OCI-LY1 (cell line): ENCODE measurements around the gene AGAP1.

Experiments
- H2AFZ ChIP-seq: fragments of 200-600 bp; sonication (generic), shearing (Covaris generic); 2 replicates; pipeline ENCODE4 v1.6.0; 2014; ENCODE audit warnings: antibody characterized with exemption, mild to moderate bottlenecking, low read length
- H3F3A ChIP-seq: fragments of 200-600 bp; sonication (generic), shearing (Covaris generic); 2 replicates; pipeline ENCODE4 v1.6.0; 2014; ENCODE audit warnings: mild to moderate bottlenecking, antibody characterized with exemption, low read length, moderate library complexity; ENCODE audit not compliant: insufficient read depth
- H3K27ac ChIP-seq: fragments of 200-600 bp; sonication (generic); 2 replicates; pipeline ENCODE4 v1.5.1; 2014; ENCODE audit warnings: low read length, mixed run types, mild to moderate bottlenecking, low read depth; ENCODE audit not compliant: poor library complexity, severe bottlenecking
- H3K27me3 ChIP-seq: fragments of 200-600 bp; sonication (generic); 2 replicates; pipeline ENCODE4 v1.6.0; 2014; ENCODE audit warnings: antibody characterized with exemption, mild to moderate bottlenecking, low read length, moderate library complexity; ENCODE audit not compliant: insufficient read depth
- H3K36me3 ChIP-seq: fragments of 200-600 bp; sonication (generic); 2 replicates; pipeline ENCODE4 v1.6.1; 2014; ENCODE audit warnings: mild to moderate bottlenecking, antibody characterized with exemption, low read length, moderate library complexity, mixed read lengths; ENCODE audit not compliant: insufficient read depth
- H3K4me1 ChIP-seq: fragments of 200-600 bp; sonication (generic); 2 replicates; pipeline ENCODE4 v1.5.1; 2014; ENCODE audit warnings: mild to moderate bottlenecking, low read length, moderate library complexity; ENCODE audit not compliant: insufficient read depth, severe bottlenecking
- H3K4me2 ChIP-seq: fragments of 200-600 bp; sonication (generic), shearing (Covaris generic); 2 replicates; pipeline ENCODE4 v1.6.1; 2014; ENCODE audit warnings: low read length
- H3K4me3 ChIP-seq: fragments of 200-600 bp; sonication (generic); 2 replicates; pipeline ENCODE4 v1.5.1; 2014; ENCODE audit warnings: low read length, low read depth, mild to moderate bottlenecking, mixed read lengths; ENCODE audit not compliant: poor library complexity, severe bottlenecking
- H3K79me2 ChIP-seq: fragments of 200-600 bp; shearing (Covaris generic); 2 replicates; pipeline ENCODE4 v1.6.1; 2016; ENCODE audit warnings: mixed run types, low read length, mixed read lengths; ENCODE audit not compliant: insufficient read depth
- H3K9ac ChIP-seq: fragments of 200-600 bp; sonication (generic), shearing (Covaris generic); 2 replicates; pipeline ENCODE4 v1.6.1; 2014; ENCODE audit warnings: mild to moderate bottlenecking, low read length, mixed read lengths
- H3K9me2 ChIP-seq: fragments of 200-600 bp; sonication (generic), shearing (Covaris generic); 2 replicates; pipeline ENCODE4 v1.6.1; 2014; ENCODE audit warnings: low read depth, mild to moderate bottlenecking, low read length, mixed read lengths
- H3K9me3 ChIP-seq: fragments of 200-600 bp; shearing (Covaris generic); 2 replicates; pipeline ENCODE4 v1.6.1; 2014; ENCODE audit warnings: low read length, mixed read lengths
- H4K20me1 ChIP-seq: fragments of 200-600 bp; sonication (generic), shearing (Covaris generic); 2 replicates; pipeline ENCODE4 v1.6.0; 2016; ENCODE audit warnings: mild to moderate bottlenecking, low read length; ENCODE audit not compliant: insufficient read depth
- EZH2 ChIP-seq: fragments of 200-600 bp; sonication (generic), shearing (Covaris generic); IDR thresholded peaks from 2 replicates; pipeline ENCODE4 v1.8.0; 2017; ENCODE audit warnings: borderline replicate concordance, mixed run types, mild to moderate bottlenecking, antibody characterized with exemption, low read length, moderate library complexity, mixed read lengths
- TF ChIP-seq, protein P1 (sequence below): fragments of 200-600 bp; sonication (generic), shearing (Covaris generic); IDR thresholded peaks from 2 replicates; pipeline ENCODE4 v1.5.1; 2017; ENCODE audit warnings: mild to moderate bottlenecking, antibody characterized with exemption, low read length, moderate library complexity, mixed read lengths

AGAP1 gene

DNA sequence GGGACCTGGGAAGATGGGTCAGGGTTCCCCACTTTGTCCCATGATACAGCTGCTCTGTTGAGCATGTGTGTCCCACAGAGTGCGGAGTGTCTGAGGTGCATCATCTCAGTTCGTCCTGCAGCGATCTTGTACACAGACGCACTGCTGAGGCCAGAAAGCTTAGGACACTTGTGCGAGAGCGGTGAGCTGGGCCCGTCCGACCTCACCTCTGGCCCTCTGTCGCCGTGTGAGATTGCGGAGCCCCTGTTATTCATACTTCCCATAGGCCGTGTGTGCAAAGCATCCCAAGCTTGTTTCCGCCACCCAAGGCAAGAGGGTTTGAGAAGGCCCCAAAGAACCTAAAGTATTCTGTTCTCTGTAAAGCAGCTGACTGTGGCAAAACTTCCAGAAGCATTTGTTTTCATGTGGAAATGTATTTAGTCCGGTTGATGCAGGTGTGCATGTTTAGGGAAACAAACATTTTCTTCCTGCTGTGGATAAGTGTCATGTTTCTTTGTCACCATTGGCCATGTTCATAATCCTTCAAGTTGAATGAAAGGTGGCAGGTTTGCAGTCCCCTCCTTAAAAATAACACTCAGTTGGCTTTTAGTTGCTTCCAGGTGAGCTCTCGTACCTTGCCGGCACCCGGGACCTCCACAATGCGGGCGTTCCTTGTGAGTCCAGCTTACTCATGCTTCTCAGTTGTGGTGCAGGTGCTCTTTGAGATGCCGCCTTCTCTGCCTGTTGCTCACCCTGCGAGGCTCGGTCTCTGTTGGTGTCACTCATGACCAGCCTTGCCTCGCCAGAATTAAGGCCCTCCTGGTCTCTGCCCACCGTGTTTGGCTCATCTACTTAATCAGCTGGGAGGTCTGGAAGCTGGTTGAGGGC lies 5.3 kb downstream of the AGAP1 start:
- H3K9ac ChIP-seq: no peak overlapping the region
- no peak overlapping the region for H2AFZ ChIP-seq
- H3K79me2 ChIP-seq: no peaks in the 10 kb centered on the region
- no peaks in the 10 kb centered on the region for H3K36me3 ChIP-seq
- no peaks in the 10 kb centered on the region for H3F3A ChIP-seq
- no peaks in the 10 kb centered on the region; the same call in 1 of the 2 replicates for H3K27me3 ChIP-seq
- no peaks in the 10 kb centered on the region for H3K4me1 ChIP-seq
- H3K9me2 ChIP-seq: no peaks in the 10 kb centered on the region
- H3K9me3 ChIP-seq: no peaks in the 10 kb centered on the region
- H3K27ac ChIP-seq: no peak overlapping the region
- no peak overlapping the region for H3K4me2 ChIP-seq
- TF ChIP-seq, protein P1, sequence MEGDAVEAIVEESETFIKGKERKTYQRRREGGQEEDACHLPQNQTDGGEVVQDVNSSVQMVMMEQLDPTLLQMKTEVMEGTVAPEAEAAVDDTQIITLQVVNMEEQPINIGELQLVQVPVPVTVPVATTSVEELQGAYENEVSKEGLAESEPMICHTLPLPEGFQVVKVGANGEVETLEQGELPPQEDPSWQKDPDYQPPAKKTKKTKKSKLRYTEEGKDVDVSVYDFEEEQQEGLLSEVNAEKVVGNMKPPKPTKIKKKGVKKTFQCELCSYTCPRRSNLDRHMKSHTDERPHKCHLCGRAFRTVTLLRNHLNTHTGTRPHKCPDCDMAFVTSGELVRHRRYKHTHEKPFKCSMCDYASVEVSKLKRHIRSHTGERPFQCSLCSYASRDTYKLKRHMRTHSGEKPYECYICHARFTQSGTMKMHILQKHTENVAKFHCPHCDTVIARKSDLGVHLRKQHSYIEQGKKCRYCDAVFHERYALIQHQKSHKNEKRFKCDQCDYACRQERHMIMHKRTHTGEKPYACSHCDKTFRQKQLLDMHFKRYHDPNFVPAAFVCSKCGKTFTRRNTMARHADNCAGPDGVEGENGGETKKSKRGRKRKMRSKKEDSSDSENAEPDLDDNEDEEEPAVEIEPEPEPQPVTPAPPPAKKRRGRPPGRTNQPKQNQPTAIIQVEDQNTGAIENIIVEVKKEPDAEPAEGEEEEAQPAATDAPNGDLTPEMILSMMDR: no peak
- no peak for TF ChIP-seq EZH2
- H4K20me1 ChIP-seq: no peaks in the 10 kb centered on the region
- no peak overlapping the region for H3K4me3 ChIP-seq

DNA sequence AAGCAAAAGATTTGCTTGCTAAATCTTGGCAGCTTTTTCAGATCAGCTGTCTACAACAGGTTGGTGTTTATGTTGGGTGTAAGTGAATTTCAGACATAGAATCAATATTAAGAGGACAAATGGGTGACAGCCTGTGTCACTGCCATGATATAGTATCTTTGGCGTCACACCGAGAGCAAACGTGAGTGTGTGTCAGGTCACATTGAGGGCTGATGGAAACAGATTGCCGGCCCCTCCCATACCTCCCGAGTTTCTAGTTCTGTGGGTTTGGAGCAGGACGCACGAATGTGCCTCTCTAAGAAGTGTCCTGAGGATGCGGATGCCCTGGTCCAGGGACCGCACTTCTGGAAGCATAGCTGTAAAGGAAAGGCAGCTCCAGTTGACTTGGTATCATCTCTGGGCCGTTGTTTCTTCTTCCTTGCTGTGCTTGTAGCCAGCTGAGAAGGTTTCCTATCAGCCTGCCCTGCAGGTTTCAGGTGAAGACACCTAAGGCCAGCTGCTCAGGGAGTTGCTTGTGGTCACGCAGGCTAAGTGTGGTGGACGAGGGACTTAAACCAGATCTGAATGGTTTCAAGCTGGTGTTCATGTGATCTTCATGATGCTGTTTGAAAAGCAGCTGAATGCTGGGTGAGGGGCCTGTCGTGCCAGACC lies 6.4 kb downstream of the AGAP1 start:
- Histone ChIP-seq H3K27me3 (no peaks in the 10 kb centered on the region; the same call in 1 of the 2 replicates), H4K20me1 (no peaks in the 10 kb centered on the region), H3K4me3 (no peak overlapping the region), H3K9ac (no peak overlapping the region), H3K36me3 (no peaks in the 10 kb centered on the region), H3K4me2 (no peak overlapping the region), H3K79me2 (no peaks in the 10 kb centered on the region), H3F3A (no peaks in the 10 kb centered on the region), H3K9me3 (no peaks in the 10 kb centered on the region), H3K4me1 (no peaks in the 10 kb centered on the region), H2AFZ (no peak overlapping the region), H3K9me2 (no peaks in the 10 kb centered on the region), H3K27ac (no peak overlapping the region)
- no peak for TF ChIP-seq EZH2
- TF ChIP-seq, protein P1: no peak

DNA sequence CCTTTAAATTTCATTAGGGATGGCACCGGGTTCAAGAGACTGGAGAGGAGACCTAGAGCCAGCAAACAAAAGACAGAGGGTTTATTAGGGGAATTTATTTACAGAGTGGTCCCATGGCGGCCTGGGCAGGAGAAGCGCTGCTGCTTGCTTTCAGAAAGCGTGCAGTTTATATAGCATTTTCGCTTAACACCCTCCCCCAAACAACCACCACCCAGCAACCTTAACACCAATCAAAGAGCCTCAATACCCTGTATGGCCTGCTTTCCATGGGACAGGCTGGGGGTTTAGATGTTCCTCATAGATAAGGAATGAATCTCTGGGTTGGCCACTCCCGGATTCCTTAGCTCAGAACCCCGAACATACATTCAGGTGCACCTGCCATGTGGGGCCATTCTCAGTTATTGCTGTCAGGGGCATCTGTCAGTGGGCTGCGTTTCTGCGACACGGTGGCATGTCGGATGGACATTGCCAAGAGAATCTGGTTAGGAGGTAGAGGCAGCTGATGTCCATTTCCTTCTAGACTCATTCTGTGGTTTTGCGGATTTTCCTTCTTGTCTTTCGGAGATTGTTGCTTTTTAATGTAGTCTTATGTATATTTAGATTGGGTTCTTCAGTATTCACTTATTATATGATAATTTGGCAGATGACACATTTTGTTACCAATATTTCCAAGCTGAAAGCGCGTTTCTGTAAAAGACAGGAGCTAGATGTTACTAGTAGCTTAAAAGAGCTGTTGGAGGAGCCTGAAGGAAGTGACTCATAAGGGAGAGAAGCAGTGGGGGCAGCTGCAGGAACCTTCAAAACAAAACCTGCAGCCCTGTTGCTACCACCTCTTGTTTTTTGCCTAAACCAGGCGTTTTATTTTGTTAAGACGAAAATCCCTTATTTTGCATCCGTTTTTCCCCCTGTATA lies 7.2 kb downstream of the AGAP1 start:
- Histone ChIP-seq H3F3A (no peaks in the 10 kb centered on the region), H3K4me2 (no peak overlapping the region), H3K27ac (no peak overlapping the region), H3K27me3 (no peaks in the 10 kb centered on the region; the same call in 1 of the 2 replicates), H3K79me2 (no peaks in the 10 kb centered on the region), H4K20me1 (no peaks in the 10 kb centered on the region), H3K4me1 (no peaks in the 10 kb centered on the region), H3K9ac (no peak overlapping the region), H3K9me2 (no peaks in the 10 kb centered on the region), H3K9me3 (no peaks in the 10 kb centered on the region), H3K36me3 (no peaks in the 10 kb centered on the region), H2AFZ (no peak overlapping the region), H3K4me3 (no peak overlapping the region)
- TF ChIP-seq EZH2: no peak
- TF ChIP-seq, protein P1: no peak
